ENCODE measurements around the gene GALNT7. TPM values are rescaled to one million over a fixed set of nuclear protein-coding genes. Genes with fewer than 3 reads are reported as not detected.

The GALNT7 gene
- total and polyA plus RNA-seq, 10 of the 15 experiments (the other 5 are each of a cell fraction or from before 2014, with no cell fraction given): 14.2 to 33.2 (median 28.9) TPM

DNA sequence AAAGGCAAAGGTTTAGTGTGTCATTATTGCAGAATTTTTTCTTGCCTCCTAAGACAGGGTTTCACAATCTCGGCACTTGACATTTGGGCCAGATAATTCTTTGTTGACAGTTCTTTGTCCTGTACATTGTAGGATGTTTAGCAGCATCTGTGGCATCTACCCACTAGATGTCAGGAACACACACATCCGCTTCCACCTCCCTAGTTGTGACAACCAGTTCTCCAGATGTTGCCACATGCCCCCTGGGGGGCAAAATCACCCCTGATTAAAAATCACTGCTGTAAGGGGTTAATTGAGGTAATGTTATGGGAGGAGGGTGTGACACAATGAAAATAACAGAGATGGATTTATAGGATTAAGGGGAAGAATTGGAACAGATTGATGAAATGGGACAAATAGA, 90.3 kb downstream of the GALNT7 start:
- ATAC-seq (no peak), FAIRE-seq (no peak)
- H3K27ac ChIP-seq (ENCODE audit: control insufficient read depth, insufficient read depth): no peak overlapping the region

More for the DNA sequence above, 90.3 kb downstream of the GALNT7 start:
- Histone ChIP-seq H3K4me3 (no peak overlapping the region), H3K36me3 (ENCODE audit: control insufficient read depth in 2 of 2, insufficient read depth in 2 of 2, low read length in 1 of 2) (peaks cover 0 to 5% of the 10 kb centered on the region in 2 experiments; a peak in 1 of 4 replicates), H3K4me2 (ENCODE audit: control insufficient read depth, insufficient read depth) (no peak overlapping the region), H3K9ac (ENCODE audit: control insufficient read depth, insufficient read depth, low read length) (no peak overlapping the region), H3K79me2 (ENCODE audit: control insufficient read depth, insufficient read depth, low read length) (peaks cover 19% of the 10 kb centered on the region), H4K20me1 (ENCODE audit: control insufficient read depth, insufficient read depth) (no peaks in the 10 kb centered on the region), H3K27me3 (replicated peaks in 1 of 2; ENCODE audit: control insufficient read depth in 2 of 2, insufficient read depth in 2 of 2, low read length in 1 of 2) (no peaks in the 10 kb centered on the region), H3K9me3 (replicated peaks; ENCODE audit: control insufficient read depth, insufficient read depth, low read length) (no peaks in the 10 kb centered on the region), H3K4me1 (ENCODE audit: control insufficient read depth, insufficient read depth, low read length) (peaks cover 11% of the 10 kb centered on the region), H2AFZ (ENCODE audit: control insufficient read depth, low read depth, low read length) (no peak overlapping the region)
- SMC1A ChIA-PET (ENCODE audit: uncharacterized antibody, unreplicated experiment): interaction anchor here (0.9 to 4.0 kb wide), 12 partner anchors 9 to 248 kb away, joined by 3 to 96 read pairs (median 10); no protein-coding TSS in a partner anchor
- in situ Hi-C loops (cut with MboI): loop anchor here (5.0 kb wide), 1 partner anchor 242 kb away; no protein-coding TSS in a partner anchor
- 95% methylated on average over 2 of the region's 2 CpGs for WGBS (ENCODE audit: insufficient coverage, insufficient replicate concordance, low lambda C conversion rate, missing lambda C conversion rate)
- BruUV-seq (replicated peaks): no TSS peak
- TF ChIP-seq KLF5 (IDR thresholded peaks at IDR 0.05; ENCODE audit: partially characterized antibody) (no peak), ZZZ3 (IDR thresholded peaks at IDR 0.05; ENCODE audit: control insufficient read depth, insufficient read length, low read depth) (no peak), BMI1 (IDR thresholded peaks at IDR 0.05; ENCODE audit: borderline replicate concordance) (no peak), LARP7 (IDR thresholded peaks at IDR 0.05) (no peak), FOS (IDR thresholded peaks at IDR 0.05; ENCODE audit: borderline replicate concordance, extremely low read depth, insufficient read length) (no peak), CHD1 (IDR thresholded peaks at IDR 0.05; ENCODE audit: low read depth, low read length) (no peak), NFXL1 (IDR thresholded peaks at IDR 0.05; ENCODE audit: borderline replicate concordance) (no peak), YBX1 (IDR thresholded peaks at IDR 0.05) (no peak), ESRRA (IDR thresholded peaks at IDR 0.05; ENCODE audit: low read length) (no peak)
- TF ChIP-seq, protein P1, sequence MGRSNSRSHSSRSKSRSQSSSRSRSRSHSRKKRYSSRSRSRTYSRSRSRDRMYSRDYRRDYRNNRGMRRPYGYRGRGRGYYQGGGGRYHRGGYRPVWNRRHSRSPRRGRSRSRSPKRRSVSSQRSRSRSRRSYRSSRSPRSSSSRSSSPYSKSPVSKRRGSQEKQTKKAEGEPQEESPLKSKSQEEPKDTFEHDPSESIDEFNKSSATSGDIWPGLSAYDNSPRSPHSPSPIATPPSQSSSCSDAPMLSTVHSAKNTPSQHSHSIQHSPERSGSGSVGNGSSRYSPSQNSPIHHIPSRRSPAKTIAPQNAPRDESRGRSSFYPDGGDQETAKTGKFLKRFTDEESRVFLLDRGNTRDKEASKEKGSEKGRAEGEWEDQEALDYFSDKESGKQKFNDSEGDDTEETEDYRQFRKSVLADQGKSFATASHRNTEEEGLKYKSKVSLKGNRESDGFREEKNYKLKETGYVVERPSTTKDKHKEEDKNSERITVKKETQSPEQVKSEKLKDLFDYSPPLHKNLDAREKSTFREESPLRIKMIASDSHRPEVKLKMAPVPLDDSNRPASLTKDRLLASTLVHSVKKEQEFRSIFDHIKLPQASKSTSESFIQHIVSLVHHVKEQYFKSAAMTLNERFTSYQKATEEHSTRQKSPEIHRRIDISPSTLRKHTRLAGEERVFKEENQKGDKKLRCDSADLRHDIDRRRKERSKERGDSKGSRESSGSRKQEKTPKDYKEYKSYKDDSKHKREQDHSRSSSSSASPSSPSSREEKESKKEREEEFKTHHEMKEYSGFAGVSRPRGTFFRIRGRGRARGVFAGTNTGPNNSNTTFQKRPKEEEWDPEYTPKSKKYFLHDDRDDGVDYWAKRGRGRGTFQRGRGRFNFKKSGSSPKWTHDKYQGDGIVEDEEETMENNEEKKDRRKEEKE (IDR thresholded peaks at IDR 0.05): no peak
- TF ChIP-seq, protein P2, sequence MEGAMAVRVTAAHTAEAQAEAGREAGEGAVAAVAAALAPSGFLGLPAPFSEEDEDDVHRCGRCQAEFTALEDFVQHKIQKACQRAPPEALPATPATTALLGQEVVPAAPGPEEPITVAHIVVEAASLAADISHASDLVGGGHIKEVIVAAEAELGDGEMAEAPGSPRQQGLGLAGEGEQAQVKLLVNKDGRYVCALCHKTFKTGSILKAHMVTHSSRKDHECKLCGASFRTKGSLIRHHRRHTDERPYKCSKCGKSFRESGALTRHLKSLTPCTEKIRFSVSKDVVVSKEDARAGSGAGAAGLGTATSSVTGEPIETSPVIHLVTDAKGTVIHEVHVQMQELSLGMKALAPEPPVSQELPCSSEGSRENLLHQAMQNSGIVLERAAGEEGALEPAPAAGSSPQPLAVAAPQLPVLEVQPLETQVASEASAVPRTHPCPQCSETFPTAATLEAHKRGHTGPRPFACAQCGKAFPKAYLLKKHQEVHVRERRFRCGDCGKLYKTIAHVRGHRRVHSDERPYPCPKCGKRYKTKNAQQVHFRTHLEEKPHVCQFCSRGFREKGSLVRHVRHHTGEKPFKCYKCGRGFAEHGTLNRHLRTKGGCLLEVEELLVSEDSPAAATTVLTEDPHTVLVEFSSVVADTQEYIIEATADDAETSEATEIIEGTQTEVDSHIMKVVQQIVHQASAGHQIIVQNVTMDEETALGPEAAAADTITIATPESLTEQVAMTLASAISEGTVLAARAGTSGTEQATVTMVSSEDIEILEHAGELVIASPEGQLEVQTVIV (IDR thresholded peaks at IDR 0.05; ENCODE audit: borderline replicate concordance, partially characterized antibody): no peak
- TF ChIP-seq, protein P3, sequence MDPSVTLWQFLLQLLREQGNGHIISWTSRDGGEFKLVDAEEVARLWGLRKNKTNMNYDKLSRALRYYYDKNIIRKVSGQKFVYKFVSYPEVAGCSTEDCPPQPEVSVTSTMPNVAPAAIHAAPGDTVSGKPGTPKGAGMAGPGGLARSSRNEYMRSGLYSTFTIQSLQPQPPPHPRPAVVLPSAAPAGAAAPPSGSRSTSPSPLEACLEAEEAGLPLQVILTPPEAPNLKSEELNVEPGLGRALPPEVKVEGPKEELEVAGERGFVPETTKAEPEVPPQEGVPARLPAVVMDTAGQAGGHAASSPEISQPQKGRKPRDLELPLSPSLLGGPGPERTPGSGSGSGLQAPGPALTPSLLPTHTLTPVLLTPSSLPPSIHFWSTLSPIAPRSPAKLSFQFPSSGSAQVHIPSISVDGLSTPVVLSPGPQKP (IDR thresholded peaks at IDR 0.05; ENCODE audit: low read depth, low read length): no peak
- TF ChIP-seq, protein P4, sequence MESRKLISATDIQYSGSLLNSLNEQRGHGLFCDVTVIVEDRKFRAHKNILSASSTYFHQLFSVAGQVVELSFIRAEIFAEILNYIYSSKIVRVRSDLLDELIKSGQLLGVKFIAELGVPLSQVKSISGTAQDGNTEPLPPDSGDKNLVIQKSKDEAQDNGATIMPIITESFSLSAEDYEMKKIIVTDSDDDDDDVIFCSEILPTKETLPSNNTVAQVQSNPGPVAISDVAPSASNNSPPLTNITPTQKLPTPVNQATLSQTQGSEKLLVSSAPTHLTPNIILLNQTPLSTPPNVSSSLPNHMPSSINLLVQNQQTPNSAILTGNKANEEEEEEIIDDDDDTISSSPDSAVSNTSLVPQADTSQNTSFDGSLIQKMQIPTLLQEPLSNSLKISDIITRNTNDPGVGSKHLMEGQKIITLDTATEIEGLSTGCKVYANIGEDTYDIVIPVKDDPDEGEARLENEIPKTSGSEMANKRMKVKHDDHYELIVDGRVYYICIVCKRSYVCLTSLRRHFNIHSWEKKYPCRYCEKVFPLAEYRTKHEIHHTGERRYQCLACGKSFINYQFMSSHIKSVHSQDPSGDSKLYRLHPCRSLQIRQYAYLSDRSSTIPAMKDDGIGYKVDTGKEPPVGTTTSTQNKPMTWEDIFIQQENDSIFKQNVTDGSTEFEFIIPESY (IDR thresholded peaks at IDR 0.05): no peak
- intact Hi-C loops (cut with micrococcal nuclease; ENCODE audit: unreplicated experiment): loop anchor here (10.0 kb wide), 1 partner anchor 364 kb away; no protein-coding TSS in a partner anchor
- POLR2A ChIA-PET: no interaction called here
- DNase-seq (ENCODE audit: low read depth, low spot score): no peak
- RAD21 ChIA-PET (ENCODE audit: unreplicated experiment): interaction anchor here (1.1 to 2.3 kb wide), 4 partner anchors 210 to 245 kb away, joined by 5 to 98 read pairs (median 30); no protein-coding TSS in a partner anchor
- CTCF ChIA-PET: interaction anchor here (0.6 to 9.1 kb wide), 19 partner anchors 9 to 247 kb away, joined by 3 to 175 read pairs (median 12); partner anchors contain the start of gene GALNT7

All from GM12878 (cell line).